ENCODE data around the gene PDP2. TPM values are rescaled to one million over a fixed set of nuclear protein-coding genes. Genes with fewer than 3 reads are reported as not detected.
"Not testable (repeated sequence)": the region's sequence is repeated elsewhere in the genome, so short reads cannot be mapped to it uniquely, and the experiment has no call there.

The PDP2 gene
- polyA plus RNA-seq, 1 donor = 3.0 TPM

- DNase-seq = no peak
These were observed 41.6 kb downstream of the PDP2 start for GRCh38 chr16:66921729-66922450.

DNA sequence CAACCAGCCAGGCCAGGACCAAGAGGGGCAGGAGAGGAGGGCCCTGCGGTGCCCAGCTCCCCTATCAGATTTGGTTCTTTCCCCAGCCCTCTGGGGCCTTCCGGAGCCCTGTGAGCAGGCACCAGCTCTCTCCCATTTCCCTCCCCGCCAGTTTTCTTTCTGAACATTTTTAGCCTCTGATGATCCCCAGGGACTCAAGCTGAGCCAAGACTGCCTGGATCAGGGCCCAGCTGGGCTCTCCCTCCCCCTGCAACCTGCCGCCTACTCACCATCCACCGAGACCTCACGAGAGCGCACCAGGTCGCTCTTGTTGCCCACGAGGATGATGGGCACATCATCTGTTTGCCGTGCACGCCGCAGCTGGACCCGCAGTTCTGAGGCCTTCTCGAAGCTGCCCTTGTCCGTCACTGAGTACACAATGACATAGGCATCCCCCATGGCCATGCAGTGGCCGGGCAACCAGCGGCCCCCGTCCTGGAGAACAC, 43.0 kb downstream of the PDP2 start:
- no peak for DNase-seq

GRCh38 chr16:66923866-66924265, 43.6 kb downstream of the PDP2 start:
- DNase-seq = no peak

DNA sequence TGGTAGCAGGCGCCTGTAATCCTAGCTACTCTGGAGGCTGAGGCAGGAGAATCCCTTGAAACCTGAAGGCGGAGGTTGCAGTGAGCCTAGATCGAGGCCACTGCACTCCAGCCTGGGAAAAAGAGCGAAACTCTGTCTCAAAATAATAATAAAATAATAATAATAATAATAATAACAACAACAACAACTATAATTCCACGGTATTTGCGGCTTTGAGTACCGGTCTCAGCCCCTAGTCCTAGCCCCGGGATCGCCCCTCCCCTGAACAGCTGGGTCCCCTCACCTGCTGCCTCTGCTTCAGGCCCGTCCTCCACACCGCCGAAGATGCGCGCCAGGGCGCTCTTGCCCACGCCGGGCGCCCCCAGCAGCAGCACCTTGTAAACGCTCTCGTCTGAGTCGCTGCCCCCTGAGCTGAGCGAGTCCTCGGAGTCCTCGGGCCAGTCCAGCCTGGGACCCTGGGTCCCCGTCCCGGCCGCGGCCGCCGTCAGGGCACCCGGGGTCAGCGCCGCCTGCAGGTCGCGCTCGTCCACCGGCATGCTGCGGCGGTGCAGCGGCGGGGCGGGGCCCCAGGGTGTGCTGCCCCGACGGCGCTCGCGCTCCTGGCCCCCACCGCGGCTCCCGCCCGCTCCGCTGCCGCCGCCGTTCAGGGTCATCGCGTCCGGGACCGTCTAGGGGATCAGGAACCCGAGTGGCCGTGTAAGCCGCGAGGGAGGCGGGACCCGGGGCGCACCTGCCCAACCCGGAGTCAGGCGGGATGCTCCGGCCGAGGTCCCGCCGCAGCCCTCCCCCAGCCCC, 44.4 kb downstream of the PDP2 start:
- no peak for DNase-seq

DNA sequence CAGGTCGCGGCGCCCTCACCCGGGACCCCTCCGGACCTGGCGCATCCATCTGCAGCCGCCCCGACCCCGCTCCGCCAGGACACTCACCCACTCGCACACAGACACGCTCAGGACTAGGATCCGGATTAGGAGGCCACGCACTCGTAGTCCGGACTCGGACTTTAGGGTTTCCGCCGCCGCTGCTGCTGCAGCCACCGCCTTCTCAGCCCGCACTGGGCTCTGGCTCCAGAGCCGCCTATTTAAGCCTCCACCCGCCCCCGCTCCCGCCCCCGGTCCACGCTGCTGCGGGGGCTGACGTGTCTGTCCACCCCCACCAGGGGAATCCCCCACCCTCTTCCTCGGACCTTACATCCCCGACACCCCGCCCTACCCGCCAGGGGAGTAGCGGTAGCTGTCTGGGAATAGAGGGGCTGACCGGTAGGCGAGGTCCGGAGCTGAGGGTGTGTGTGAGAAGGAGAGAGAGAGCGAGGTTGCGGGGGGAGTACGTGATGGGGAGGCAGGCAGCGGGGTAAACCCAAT, 45.1 kb downstream of the PDP2 start, which contains the start of gene RRAD:
Gene RRAD (minus strand): TSS at position 214 of the 519 bp plus-strand sequence. CDS start 356 bp downstream, outside the sequence.
- DNase-seq = no peak

GRCh38 chr16:66926171-66926947, 46.0 kb downstream of the PDP2 start:
- no peak for DNase-seq

GRCh38 chr16:66926961-66927436, 46.7 kb downstream of the PDP2 start:
- no peak for DNase-seq

DNA sequence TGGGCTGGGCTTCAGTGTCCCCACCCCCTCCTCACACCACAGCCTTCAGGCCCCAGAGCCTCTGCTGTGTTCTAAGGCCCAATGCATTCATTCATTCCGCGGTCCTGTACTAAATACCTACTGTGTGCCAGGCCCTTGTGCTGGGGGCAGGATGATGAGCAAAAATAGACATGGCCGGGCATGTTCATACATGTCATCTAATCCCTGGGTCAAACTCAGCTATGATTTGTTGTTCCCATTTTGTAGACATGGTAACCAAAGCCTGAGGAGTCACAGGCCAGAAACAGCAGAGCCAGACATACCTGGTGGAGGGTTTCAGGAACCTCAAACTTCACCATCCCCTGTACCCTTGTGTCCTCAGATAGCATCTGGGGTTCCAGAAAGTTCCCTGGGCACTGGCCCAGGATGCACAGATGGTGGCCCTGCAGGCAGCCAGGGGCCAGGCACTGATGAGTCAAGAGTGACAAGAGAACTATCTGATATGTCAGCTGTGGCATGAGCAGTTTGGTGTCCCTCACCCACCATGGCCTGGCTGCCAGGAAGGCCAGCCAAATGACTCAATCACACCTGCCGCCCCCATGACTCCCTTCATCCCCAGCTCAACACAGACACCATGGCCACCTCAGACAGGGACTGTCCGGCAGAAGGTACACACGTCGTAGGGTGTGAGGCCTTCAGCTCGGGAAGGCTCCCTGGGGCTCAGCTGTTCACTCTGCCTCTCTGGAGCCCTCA, 47.8 kb downstream of the PDP2 start:
- DNase-seq = no peak

- DNase-seq = no peak
These were observed 48.5 kb downstream of the PDP2 start for GRCh38 chr16:66928702-66929388.

DNA sequence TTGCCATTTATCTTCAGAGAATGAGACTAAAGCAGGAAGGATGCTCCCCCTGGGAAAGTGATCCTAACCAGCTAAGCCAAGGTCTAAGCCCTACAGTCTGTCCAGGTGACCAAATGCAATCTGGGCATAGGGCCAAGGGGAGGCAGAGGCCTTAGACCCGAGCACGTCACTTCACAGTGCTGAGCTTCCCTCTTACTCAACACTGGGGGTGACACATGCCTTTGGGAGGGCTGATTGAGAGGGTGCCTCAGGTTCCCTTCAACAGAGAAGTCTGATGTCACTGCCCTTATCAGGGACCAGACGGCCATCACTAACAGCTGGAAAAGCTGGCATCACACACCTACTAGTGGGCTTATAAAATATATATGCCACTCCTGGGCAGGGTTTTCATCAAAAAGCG, 49.9 kb downstream of the PDP2 start:
- DNase-seq = no peak

- no peak for DNase-seq
These were observed 51.4 kb downstream of the PDP2 start for GRCh38 chr16:66931665-66932064.

- no peak for DNase-seq
These were observed 51.8 kb downstream of the PDP2 start for GRCh38 chr16:66932076-66932475.

DNA sequence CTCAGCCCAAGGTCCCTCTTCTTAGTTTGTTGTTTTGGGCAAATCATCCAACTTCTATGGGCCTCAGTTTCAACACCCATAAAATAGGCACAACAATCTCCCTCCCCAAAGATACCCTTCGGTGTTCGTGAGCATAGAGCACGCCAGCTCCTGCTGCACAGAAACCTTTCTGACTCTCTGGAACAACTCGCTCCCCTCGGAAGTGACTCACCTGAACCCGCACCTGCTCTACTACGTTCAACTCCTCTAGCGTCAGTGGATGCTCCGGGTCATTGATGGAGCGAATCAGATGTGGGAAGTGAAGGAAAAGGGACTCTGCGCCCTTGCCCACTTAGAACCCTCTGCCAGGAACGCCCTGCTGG, 53.4 kb downstream of the PDP2 start:
- DNase-seq = no peak

DNA sequence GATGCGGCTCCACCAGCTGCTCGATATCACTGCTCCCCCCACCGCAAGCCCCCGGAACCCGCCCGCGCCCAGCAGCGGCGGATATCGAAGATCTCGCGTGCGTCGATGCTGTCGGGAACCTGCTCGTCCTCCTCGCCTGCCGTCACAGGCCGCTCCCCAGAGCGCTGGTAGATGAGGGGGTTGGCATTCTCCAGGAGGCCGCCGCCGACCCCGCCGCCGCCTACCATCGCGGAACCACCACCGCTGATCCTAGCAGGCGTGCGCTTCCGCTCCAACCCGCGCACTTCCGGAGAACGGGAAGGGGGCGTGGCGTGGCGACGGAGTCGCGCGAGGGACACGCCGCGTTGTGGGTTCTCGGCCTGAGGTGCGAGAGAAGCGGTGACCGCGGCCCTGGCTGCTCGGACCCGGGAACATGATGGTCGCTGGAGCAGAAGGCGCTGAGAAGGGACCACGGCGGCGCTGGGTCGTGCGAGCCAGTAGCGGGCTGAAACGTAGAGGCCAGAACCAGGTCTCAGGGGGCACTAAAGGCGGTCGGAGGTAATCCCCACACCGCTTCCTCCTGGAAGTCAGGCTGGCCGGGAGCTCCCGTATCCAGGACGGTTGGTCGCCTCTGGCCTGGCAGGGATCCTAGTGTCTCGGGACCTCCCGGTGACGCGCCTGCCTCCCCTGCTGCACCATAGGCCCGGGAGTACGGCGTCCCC, 54.0 kb downstream of the PDP2 start, which contains the start of gene CIAO2B:
Gene CIAO2B (minus strand): TSS at position 265 of the 701 bp plus-strand sequence. CDS start 38 bp downstream, at position 227.
- peak; percentile 97 for DNase-seq

DNA sequence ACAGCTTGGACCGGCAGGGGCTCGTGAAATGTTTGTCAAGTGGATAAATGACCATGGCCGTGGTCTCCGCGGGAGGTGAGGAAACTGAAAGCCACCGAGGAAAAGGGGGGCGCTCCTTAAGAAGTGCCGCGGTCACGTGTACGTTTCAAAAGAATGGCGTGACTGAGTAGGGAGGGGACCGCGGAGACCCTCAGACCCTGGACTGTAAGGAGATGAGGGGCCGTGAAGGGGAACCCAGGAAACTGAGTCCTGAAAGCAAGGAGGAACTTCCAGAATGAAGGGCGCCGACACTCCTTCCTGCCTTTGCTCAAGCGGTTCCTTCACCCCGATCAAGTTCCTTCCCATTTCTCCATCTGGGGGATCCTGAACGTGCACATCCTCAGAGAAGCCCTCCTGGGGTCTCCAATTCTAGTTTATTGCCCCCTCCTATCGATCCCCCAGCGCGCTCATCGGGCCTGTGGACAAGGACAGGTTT, 54.6 kb downstream of the PDP2 start:
- not testable (repeated sequence) for DNase-seq

DNA sequence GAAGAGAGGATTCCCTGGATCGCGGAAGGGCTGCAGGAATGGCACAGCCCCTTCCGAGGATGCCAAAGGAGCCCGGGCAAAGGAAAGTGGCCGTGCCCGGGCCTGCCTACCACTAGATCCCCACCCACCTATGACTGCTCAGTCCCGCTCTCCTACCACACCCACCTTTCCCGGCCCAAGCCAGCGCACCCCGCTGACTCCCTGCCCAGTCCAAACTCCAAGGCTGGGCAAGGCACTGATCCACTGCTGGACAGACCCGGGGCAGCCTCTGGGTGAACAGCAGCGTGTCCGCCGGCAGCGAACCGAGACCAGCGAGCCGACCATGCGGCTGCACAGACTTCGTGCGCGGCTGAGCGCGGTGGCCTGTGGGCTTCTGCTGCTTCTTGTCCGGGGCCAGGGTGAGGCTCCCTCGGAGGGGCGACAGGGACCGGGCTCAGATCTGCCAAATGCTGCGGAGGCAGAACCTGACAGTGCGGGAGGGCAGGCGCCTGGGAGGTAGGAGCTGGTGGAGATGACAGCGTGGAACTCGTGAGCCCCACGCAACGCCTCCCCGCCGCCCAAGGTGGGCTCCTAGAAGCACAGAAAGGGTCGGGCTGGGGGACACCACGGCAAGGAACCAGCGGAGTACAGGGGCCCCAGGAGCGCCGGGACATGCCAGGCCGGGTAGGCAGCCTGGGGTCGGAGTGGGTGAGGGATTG, 55.1 kb downstream of the PDP2 start, which contains the start of gene CES2:
Gene CES2 (plus strand): TSS at position 203 of the 698 bp plus-strand sequence. CDS start 120 bp downstream, at position 323.
- no peak for DNase-seq

DNA sequence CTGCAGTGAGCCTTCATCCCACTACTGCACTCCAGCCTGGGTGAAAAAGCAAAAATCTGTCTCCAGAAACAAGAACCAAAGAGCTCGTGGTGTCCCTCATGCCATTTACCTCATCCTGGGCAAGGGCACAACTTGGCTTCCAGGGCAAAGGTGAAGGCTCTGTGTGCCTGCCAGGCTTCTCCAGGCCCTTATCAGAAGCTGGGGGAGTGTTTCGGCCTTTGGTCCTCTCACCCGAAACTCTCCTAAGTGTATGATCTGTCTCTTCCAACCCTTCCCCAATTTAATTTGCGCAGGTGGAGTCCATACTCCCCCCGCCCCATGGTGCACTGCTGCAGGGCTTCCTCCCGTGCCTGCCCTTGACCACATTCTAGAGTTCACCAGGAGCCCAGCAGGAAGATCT, 56.1 kb downstream of the PDP2 start:
- no peak for DNase-seq

DNA sequence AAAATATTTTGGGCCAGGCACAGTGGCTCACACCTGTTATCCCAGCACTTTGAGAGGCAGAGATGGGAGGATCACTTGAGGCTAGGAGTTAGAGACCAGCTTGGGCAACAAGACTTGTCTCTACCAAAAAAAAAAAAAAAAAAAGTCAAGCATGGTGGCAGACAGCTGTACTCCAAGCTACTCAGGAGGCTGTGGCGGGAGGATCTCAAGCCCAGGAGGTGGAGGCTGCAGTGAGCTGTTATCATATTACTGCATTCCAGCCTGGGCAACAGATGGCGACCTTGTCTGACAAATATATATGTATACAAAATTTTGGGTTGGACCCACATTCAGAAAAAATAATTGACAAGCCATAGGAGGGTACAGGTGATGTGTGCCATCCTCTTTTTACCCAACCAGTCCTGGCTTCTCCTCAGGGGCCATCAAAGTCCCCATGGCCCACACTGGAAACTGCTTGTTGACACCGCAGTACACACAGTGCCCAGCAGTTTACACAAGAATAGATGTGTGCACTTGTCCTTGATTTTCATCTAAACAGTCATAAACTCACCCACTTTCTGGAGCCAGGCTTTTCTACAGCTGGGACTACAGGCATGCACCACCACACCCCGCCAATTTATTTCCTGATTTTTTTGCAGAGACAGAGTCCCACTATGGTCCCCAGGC, 56.7 kb downstream of the PDP2 start:
- no peak for DNase-seq

Measured in hindlimb muscle (tissue), 1 donor.